Skeletal muscle satellite cell (primary cell): ENCODE results near the gene UBE2G2.

Experiments
- H3K27me3 ChIP-seq: 2 replicates; pipeline ENCODE4 v1.7.0; 2013; ENCODE audit warnings: low read length; ENCODE audit not compliant: control insufficient read depth, insufficient read depth
- H3K36me3 ChIP-seq: 2 replicates; pipeline ENCODE4 v1.7.0; 2013; ENCODE audit warnings: mild to moderate bottlenecking, control low read depth, low read length; ENCODE audit not compliant: insufficient read depth
- H3K4me1 ChIP-seq: 2 replicates; pipeline ENCODE4 v1.7.0; 2013; ENCODE audit warnings: low read length; ENCODE audit not compliant: control insufficient read depth, insufficient read depth
- H3K4me2 ChIP-seq: 2 replicates; pipeline ENCODE4 v1.7.0; 2013; ENCODE audit warnings: mild to moderate bottlenecking, low read length
- H3K4me3 ChIP-seq: 2 replicates; pipeline ENCODE4 v1.7.0; 2013; ENCODE audit warnings: low read length
- H3K9ac ChIP-seq: 2 replicates; pipeline ENCODE4 v1.7.0; 2013; ENCODE audit warnings: mild to moderate bottlenecking, low read depth, low read length, moderate library complexity
- H3K9me3 ChIP-seq: replicated peaks from 2 replicates; pipeline ENCODE4 v1.7.0; 2013; ENCODE audit warnings: mild to moderate bottlenecking, control low read depth, low read length

Gene UBE2G2

DNA sequence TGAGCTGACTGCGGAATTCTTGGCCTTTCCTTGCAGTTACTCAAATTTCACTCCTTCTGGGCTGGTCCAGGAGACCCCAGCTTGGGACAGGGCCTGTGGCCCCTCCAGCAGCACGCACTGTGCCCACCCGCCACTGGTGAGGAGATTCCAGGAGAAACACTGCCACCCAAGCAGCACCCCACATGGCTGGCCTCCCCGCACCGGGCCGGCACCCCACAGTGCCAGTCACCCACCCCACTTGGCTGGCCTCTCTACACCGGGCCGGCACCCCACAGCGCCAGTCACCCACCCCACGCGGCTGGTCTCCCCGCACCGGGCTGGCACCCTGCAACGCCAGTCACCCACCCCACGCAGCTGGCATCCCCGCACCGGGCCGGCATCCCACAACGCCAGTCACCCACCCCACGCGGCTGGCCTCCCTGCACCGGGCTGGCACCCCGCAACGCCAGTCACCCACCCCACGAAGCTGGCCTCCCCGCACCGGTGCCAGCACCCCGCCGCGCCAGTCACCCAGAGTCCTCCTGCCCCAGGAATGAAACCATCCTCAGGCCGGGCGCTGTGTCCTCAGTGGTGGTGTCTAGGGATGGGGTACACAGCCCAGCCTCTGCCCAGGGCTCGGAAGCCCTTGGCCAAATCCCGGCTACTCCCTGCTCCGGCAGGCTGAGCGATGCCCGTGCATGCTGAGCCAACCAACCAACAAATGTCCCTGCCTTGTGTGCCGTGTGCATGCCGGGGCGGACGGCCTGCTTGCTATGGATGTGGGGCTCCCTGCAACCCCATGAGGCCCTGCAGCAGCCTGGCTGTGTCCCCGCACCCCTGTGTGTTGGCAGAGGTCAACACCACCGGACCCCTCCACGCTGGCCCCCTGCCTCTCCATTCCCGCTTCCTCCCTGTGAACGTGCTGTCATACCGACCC is 51.6 kb downstream of the UBE2G2 start:
- Histone ChIP-seq H3K27me3 (peaks cover 43% of the 10 kb centered on the region), H3K9ac (no peak overlapping the region)

DNA sequence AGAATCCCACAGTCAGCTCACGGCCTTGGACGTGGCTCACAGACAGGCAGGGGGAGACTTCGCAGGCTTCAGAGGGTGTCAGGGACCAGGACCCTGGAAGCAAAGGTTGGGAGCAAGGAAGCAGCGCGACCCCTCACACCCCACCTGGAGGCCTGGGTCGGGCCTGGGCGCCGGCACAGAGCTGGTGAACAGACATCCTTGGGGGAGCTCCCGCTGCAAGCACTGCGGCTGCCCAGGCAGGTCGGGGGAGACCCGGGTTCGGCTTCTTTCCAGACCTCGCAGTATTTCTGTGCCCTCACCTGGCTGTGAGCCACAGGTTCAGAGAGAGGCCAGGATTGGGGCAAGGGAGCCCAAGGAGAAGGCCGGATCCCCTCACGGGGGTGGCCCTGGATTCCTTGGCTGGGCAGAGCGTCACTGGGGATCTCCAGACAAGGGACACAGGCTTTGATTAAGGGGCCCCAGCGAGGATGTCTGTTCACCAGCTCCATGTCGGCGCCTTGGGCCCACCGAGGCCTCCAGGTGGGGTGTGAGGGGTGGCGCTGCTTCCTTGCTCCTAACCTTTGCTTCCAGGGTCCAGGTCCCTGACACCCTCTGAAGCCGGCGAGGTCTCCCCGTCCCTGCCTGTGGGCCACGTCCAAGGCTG is 52.4 kb downstream of the UBE2G2 start:
- peaks cover 51% of the 10 kb centered on the region for H3K27me3 ChIP-seq
- H3K9ac ChIP-seq, result no peak overlapping the region
- H3K4me1 ChIP-seq, result no peaks in the 10 kb centered on the region

More for the DNA sequence above, 51.6 kb downstream of the UBE2G2 start:
- no peaks in the 10 kb centered on the region for H3K4me1 ChIP-seq
- no peak overlapping the region for H3K4me3 ChIP-seq
- H3K4me2 ChIP-seq, result no peak overlapping the region
- H3K9me3 ChIP-seq, result no peaks in the 10 kb centered on the region
- no peaks in the 10 kb centered on the region for H3K36me3 ChIP-seq

DNA sequence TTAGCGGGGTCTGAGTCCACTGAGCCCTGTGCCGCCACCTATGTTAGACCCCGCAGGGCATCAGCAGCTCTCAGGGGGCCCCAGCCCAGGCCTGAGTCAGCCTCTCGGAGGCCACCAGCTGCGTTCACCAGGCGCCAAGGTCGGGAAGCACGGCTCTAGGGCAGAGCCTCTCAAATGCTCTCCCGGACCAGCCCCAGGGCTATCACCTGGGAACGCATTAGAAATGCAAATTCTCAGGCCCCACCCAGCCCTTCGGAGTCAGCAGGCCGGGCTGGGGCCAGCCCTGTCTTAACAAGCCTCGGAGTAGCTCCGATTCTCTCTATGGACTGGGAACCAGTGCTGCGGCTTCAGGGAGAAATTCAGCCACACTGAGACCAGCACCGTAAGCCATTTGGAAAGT is 53.0 kb downstream of the UBE2G2 start:
- no peaks in the 10 kb centered on the region for H3K4me1 ChIP-seq
- no peak overlapping the region for H3K4me2 ChIP-seq
- H3K27me3 ChIP-seq, result peaks cover 56% of the 10 kb centered on the region
- H3K9ac ChIP-seq, result no peak overlapping the region
- no peak overlapping the region for H3K4me3 ChIP-seq
- H3K9me3 ChIP-seq, result no peaks in the 10 kb centered on the region
- H3K36me3 ChIP-seq, result no peaks in the 10 kb centered on the region

More for the DNA sequence above, 52.4 kb downstream of the UBE2G2 start:
- Histone ChIP-seq H3K36me3 (no peaks in the 10 kb centered on the region), H3K4me2 (no peak overlapping the region), H3K9me3 (no peaks in the 10 kb centered on the region), H3K4me3 (no peak overlapping the region)

DNA sequence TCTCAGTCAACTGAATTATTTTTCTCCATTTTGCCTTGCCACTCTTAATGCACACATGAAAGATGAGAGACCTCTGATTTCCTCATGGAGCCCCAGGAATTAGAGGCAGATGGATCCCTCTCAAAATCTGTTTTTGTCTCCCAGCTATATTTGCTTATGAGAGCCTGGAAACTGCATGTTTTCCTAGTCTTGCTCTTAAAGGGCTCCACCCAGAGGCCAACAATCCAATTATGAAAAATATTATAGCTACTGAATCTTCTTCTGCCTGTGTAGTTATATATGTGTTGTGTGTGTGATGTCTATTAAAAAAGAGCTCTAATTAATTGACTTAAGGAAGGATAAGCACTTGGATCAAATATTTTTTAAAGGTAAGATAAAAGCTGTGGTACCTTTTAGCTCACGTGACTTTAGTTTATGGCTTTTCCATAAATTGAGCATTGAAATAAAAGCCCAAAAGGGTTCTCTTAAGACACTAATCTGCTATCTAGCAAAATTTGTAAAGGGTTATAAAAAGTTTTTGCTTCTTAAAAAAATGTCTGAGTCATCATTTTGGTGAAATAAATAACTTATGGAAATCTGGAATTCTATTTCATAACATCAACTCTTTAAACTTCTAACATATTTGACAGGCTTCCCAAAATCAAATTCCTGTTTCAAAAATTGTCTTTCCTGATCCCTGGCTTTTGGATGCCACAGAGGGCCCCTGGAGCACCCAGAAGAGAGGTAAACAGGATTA is 59.0 kb downstream of the UBE2G2 start:
- H3K4me3 ChIP-seq, result no peak overlapping the region
- peaks cover 37% of the 10 kb centered on the region for H3K27me3 ChIP-seq
- H3K36me3 ChIP-seq, result no peaks in the 10 kb centered on the region
- no peak overlapping the region for H3K4me2 ChIP-seq
- H3K9me3 ChIP-seq, result peaks cover 20% of the 10 kb centered on the region
- no peak overlapping the region for H3K9ac ChIP-seq
- no peaks in the 10 kb centered on the region for H3K4me1 ChIP-seq

DNA sequence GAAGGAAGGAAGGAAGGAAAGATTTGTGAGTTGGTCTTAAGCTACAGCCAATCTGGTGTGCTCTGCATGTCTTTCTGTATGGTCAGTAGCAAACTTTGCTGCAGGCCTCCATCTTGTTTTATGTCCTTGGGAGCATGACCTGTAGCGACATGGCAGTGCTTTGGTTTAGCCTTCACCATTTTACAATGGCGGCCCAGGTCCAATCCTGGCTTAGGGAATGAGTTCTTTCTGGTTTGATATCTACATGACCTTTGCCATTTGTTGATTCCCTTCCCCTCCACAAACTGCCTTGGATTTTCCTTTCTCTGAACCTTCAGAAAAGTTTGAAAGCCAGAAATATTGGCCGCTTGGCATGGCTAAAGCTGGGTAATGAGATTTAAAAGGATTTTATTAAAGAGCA is 59.7 kb downstream of the UBE2G2 start:
- Histone ChIP-seq H3K9ac (no peak overlapping the region), H3K9me3 (peaks cover 23% of the 10 kb centered on the region), H3K36me3 (no peaks in the 10 kb centered on the region), H3K4me2 (no peak overlapping the region), H3K27me3 (peaks cover 33% of the 10 kb centered on the region), H3K4me3 (no peak overlapping the region), H3K4me1 (no peaks in the 10 kb centered on the region)

DNA sequence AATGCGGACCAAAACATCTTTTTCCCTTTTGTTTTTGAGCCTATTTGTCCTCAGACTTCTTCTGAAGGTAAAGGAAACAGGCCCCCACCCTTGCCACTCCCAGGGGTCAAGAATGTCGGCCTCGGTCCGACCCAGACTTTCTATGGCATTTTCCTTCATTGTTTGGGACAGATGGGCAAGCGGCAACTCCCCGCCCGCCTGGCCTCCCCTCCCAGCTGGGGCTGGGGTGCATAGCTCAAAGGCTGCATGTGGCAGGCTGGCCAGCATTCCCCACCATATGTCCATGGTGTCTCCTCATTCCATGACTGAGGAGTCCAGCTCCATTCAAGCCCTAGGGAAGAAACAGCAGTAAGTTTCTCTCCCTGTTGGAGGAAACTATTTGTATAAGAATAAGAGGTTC is 60.9 kb downstream of the UBE2G2 start:
- no peaks in the 10 kb centered on the region for H3K4me1 ChIP-seq
- peaks cover 23% of the 10 kb centered on the region for H3K9me3 ChIP-seq
- no peak overlapping the region for H3K4me3 ChIP-seq
- no peak overlapping the region for H3K4me2 ChIP-seq
- peaks cover 28% of the 10 kb centered on the region for H3K27me3 ChIP-seq
- H3K36me3 ChIP-seq, result no peaks in the 10 kb centered on the region
- H3K9ac ChIP-seq, result no peak overlapping the region

DNA sequence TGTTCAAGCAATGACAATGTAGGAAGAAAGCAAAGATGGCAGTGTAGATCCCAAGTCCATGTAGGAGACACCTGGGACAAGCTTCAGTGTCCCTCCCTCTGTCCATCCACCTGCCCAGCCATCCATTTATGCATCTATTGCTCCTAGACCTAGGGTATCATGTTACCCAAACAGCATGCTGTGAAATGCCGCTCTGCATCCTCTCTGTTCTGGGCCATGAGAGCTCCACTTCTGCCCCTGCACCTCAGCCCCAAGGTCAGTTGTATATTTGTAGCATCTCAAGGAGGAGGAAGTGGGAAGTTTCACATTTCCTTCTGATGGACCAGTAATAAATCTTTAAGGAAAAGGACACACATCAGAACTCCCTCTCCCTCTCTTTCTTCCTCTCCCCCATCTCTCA is 62.3 kb downstream of the UBE2G2 start:
- Histone ChIP-seq H3K27me3 (peaks cover 18% of the 10 kb centered on the region), H3K4me1 (no peaks in the 10 kb centered on the region), H3K4me2 (no peak overlapping the region), H3K9me3 (peaks cover 23% of the 10 kb centered on the region), H3K4me3 (no peak overlapping the region), H3K9ac (no peak overlapping the region), H3K36me3 (no peaks in the 10 kb centered on the region)

DNA sequence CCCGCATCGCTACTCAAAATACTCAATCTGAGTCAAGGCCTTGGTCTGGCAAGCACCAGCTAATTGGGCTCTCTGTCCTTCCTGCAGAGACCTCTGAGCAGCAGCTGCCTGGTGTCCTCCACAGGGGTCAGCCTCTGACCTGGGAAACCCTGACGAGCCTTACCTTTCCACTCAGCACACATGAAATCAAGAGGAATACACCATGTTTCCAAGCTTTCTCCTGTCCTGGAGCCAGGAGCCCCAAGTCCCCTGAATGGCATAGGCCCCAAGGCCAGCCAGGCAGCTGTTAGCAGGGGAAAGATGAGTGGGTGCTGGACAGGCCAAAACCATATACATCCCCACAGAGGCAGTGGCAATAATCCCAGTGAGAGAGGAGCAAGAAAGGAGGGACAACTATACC is 63.0 kb downstream of the UBE2G2 start:
- Histone ChIP-seq H3K27me3 (peaks cover 15% of the 10 kb centered on the region), H3K9me3 (peaks cover 23% of the 10 kb centered on the region), H3K4me3 (no peak overlapping the region), H3K9ac (no peak overlapping the region), H3K4me1 (no peaks in the 10 kb centered on the region), H3K4me2 (no peak overlapping the region), H3K36me3 (no peaks in the 10 kb centered on the region)

DNA sequence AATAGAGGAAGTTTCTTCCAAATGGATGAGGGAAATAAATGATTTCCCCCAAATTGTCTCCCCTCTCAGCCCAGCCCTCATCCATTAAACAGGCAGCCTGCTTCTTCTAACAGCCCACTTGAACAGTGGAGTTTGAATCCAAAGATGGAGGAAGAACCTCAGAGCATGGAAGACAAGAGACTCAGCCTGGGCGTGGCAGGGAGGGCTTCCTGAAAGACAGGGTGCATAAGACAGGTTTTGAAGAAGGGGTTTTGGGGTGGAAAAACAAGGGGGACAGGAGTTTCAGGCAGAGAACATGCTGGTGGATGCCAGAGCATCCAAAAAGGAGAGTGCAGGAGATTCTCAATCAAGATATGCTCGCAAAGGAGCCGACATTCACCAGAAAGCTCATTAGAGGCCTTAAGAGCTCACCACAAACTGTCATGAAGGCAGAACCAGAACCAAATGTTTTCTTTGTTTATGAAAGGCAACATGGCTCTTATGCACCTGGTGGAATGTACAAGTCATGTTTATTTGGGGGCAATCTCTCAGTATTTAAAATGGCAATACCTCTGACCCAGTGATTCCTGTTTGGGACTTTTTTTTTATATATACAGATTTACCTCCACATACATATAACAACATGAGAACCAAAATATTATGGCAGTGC is 63.8 kb downstream of the UBE2G2 start:
- no peak overlapping the region for H3K9ac ChIP-seq
- H3K4me3 ChIP-seq, result no peak overlapping the region
- H3K4me2 ChIP-seq, result no peak overlapping the region
- H3K36me3 ChIP-seq, result no peaks in the 10 kb centered on the region
- no peaks in the 10 kb centered on the region for H3K4me1 ChIP-seq
- peaks cover 23% of the 10 kb centered on the region for H3K9me3 ChIP-seq
- peaks cover 23% of the 10 kb centered on the region for H3K27me3 ChIP-seq

DNA sequence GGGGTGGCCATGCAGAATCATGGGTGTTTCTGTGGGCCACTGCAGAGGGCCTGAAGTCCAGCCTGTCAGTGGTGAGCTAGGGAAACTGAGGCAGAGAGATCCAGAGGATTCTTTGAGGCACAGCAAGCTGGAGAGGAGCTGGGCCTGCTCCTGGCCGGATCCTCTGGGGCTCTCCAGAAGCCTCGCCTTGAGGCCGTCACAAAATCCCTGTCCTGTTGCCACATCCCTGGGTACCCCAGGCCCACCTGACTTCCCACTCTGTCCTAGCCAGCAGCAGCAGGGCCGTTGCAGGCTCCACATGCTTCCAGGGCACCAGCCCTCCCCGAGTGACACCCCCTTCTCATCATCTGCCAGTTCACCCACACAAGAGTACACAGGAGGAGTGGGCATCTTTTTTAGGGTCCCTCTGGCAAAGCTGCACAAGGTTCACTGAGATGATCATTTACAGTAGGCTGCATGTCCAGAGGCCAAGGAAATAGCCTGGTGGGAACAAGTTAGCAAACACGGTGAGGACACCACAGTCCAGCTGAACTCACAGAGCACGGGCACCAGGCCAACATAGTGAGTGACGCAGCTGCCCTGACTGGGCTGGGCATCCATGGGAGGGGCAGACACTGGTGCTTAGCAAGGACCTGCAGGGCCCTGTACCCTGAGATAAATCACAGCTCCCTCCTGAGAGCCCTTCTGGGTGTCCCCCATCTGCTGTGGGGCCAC is 65.2 kb downstream of the UBE2G2 start:
- no peak overlapping the region for H3K4me2 ChIP-seq
- H3K27me3 ChIP-seq, result peaks cover 36% of the 10 kb centered on the region
- H3K4me3 ChIP-seq, result no peak overlapping the region
- no peaks in the 10 kb centered on the region for H3K36me3 ChIP-seq
- H3K9ac ChIP-seq, result no peak overlapping the region
- no peaks in the 10 kb centered on the region for H3K4me1 ChIP-seq
- H3K9me3 ChIP-seq, result peaks cover 23% of the 10 kb centered on the region
